K562 (cell line): ENCODE measurements around the gene HYPK. TPM values are rescaled to one million over a fixed set of nuclear protein-coding genes. Genes with fewer than 3 reads are reported as not detected.
A peak's percentile ranks its signal among the peaks of the same experiment; 100 is the strongest.

Experiments
- AFF4 ChIP-seq: sonication (generic); formaldehyde crosslinking; IDR thresholded peaks from 2 replicates; pipeline ENCODE4 v1.8.0; 2023; ENCODE audit warnings: mild to moderate bottlenecking, missing genetic modification reagents
- ARID1B ChIP-seq: fragments of 450-650 bp; IDR thresholded peaks from 2 replicates; pipeline ENCODE4 v1.6.1; 2016; ENCODE audit warnings: antibody characterized with exemption, mild to moderate bottlenecking, inconsistent platforms
- CBFA2T2 ChIP-seq: fragments of 450-650 bp; conservative IDR thresholded peaks from 2 replicates; pipeline ENCODE4 v1.6.1; 2017; ENCODE audit warnings: mild to moderate bottlenecking
- MLX ChIP-seq, 2 experiments: fragments of 450-650 bp in 1 of 2; sonication (generic) in 1 of 2; formaldehyde crosslinking; conservative IDR thresholded peaks; 2 replicates each; pipeline versions ENCODE4 v1.4.0 to v1.8.1; 2020 to 2022; ENCODE audit warnings: mild to moderate bottlenecking in 1 of 2, missing genetic modification reagents in 1 of 2
- NR2C1 ChIP-seq, 2 experiments: fragments of 450-650 bp; IDR thresholded peaks; 2 replicates each; pipeline ENCODE4 v1.6.1; 2017; ENCODE audit warnings: mild to moderate bottlenecking in 2 of 2, antibody characterized with exemption in 1 of 2, inconsistent platforms in 1 of 2, missing compliant biosample characterization in 1 of 2, missing genetic modification characterization in 1 of 2
- ZBED1 ChIP-seq: IDR thresholded peaks from 2 replicates; pipeline ENCODE4 v1.6.1; 2014
- ZNF274 ChIP-seq: IDR thresholded peaks from 2 replicates; pipeline ENCODE4 v1.6.1; 2011; ENCODE audit warnings: low read depth, mild to moderate bottlenecking, low read length, moderate library complexity, borderline replicate concordance
- polyA plus RNA-seq, 8 experiments: library from polyadenylated mRNA; depleted of rRNA in 4 of 8; stranded (reverse) in 5 of 8; unstranded in 3 of 8; fragments of >200 nt; fragmentation: Nextera tagmentation in 2 of 8; fragmentation: Illumina TruSeq in 1 of 8; extraction: Ambion mirVana in 2 of 8; extraction: Trizol in 1 of 8; gene quantifications; 2 replicates each; pipeline versions ENCODE4 v1.2.1 to v1.2.3, GENCODE V29; 2011 to 2014; ENCODE audit warnings: inconsistent platforms in 1 of 8, missing spikeins in 1 of 8
- total RNA-seq, 7 experiments: library from RNA; depleted of rRNA in 6 of 7; stranded (reverse); fragments of >200 nt in 6 of 7; fragmentation: Illumina TruSeq in 2 of 7; extraction: Trizol in 2 of 7; gene quantifications; 2 replicates each; pipeline versions ENCODE4 v1.2.1 to v1.2.3, GENCODE V29; 2011 to 2021; ENCODE audit warnings: low replicate concordance in 1 of 7
- TF ChIP-seq, protein P1 (sequence below): sonication (generic); formaldehyde crosslinking; IDR thresholded peaks from 2 replicates; pipeline ENCODE4 v1.8.0; 2022; ENCODE audit warnings: mild to moderate bottlenecking, low read depth, missing genetic modification reagents
- TF ChIP-seq, protein P2 (sequence below): sonication (generic); formaldehyde crosslinking; IDR thresholded peaks from 2 replicates; pipeline ENCODE4 v1.5.0; 2020; ENCODE audit warnings: missing genetic modification reagents

Gene HYPK
- total and polyA plus RNA-seq, 9 of the 15 experiments (the other 6 are each of a cell fraction or from before 2014, with no cell fraction given) = 7.2 to 28.0 (median 21.1) TPM

- TF ChIP-seq AFF4 (CRISPR knock-in tag) (peak; percentile 64; the same call in 1 of the 2 replicates), NR2C1 (IDR thresholded peaks at IDR 0.05) (no peak), NR2C1 (tag; IDR thresholded peaks at IDR 0.05) (no peak), CBFA2T2 (peak; percentile 92), MLX (CRISPR knock-in tag; conservative IDR thresholded peaks at IDR 0.05) (no peak), ZNF274 (no peak), ZBED1 (0 out of 2 replicates have a peak, but pooled peaks have one; percentile 59), ARID1B (peak; percentile 45; the same call in 1 of the 2 replicates)
- TF ChIP-seq, protein P1, sequence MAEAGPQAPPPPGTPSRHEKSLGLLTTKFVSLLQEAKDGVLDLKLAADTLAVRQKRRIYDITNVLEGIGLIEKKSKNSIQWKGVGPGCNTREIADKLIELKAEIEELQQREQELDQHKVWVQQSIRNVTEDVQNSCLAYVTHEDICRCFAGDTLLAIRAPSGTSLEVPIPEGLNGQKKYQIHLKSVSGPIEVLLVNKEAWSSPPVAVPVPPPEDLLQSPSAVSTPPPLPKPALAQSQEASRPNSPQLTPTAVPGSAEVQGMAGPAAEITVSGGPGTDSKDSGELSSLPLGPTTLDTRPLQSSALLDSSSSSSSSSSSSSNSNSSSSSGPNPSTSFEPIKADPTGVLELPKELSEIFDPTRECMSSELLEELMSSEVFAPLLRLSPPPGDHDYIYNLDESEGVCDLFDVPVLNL (CRISPR knock-in tag) = 0 out of 2 replicates have a peak, but pooled peaks have one; percentile 66
- TF ChIP-seq, protein P2, sequence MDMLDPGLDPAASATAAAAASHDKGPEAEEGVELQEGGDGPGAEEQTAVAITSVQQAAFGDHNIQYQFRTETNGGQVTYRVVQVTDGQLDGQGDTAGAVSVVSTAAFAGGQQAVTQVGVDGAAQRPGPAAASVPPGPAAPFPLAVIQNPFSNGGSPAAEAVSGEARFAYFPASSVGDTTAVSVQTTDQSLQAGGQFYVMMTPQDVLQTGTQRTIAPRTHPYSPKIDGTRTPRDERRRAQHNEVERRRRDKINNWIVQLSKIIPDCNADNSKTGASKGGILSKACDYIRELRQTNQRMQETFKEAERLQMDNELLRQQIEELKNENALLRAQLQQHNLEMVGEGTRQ = peak; percentile 97
Measured at GRCh38 chr15:43791993-43792760, 8.2 kb upstream of the HYPK start, which contains the start of gene SERF2 (continued).
